Measurements from ENCODE around the gene CADPS2. TPM values are rescaled to one million over a fixed set of nuclear protein-coding genes. Genes with fewer than 3 reads are reported as not detected.

Gene CADPS2
- polyA plus RNA-seq, 3 donors = not detected

DNA sequence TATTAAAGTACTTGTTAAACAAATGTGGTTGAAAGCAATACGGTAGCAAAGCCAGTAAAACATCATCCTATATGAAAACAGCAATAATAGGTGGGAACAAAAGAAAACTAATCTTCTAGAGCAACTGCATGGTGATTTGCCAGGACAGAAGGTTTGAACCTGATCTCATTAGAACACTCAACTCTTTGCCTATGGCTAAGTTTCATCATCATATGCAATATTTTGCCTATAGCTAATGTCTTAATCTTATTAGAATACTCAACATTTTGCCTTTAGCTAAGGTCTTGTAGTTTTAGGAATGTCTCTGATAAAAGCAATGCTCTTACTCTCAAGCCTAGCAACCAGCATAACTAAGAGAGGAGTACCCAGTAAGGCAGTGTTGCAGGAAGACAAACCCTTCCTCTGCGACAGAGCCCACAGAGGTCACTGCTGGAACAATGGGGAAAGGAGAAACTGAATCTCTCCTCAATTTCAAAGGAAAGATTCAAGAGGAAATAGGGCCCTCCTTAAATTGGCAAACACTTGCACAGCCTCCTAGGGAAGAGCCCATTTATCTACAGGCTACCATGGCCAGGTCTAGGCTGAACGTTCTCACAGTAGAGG lies 38.3 kb downstream of the CADPS2 start:
- Mint-ChIP-seq H3K9me3 (peaks cover 1 to 10% (median 4%) of the 10 kb centered on the region in 7 donors), H3K27me3 (ENCODE audit: low read depth in 3 of 3) (peaks cover 0 to 1% (median 0%) of the 10 kb centered on the region in 3 donors), H3K4me3 (no peak overlapping the region), H3K27ac (no peak overlapping the region), H3K4me1 (no peaks in the 10 kb centered on the region), H3K36me3 (no peaks in the 10 kb centered on the region)
- WGBS (ENCODE audit: insufficient coverage) = 80% methylated on average over 1 of the region's 3 CpGs
- Histone ChIP-seq H3K27ac (ENCODE audit: low read depth in 1 of 2, low read length in 2 of 2) (no peak overlapping the region), H3K9ac (ENCODE audit: insufficient read depth, low read length, poor library complexity, severe bottlenecking) (no peak overlapping the region), H3K4me2 (replicated peaks; ENCODE audit: extremely low read depth, low read length, poor library complexity, severe bottlenecking) (no peak overlapping the region), H3K79me2 (ENCODE audit: insufficient read depth, low read length) (no peaks in the 10 kb centered on the region), H3K36me3 (replicated peaks in 1 of 2; ENCODE audit: control insufficient read depth in 1 of 2, insufficient read depth in 2 of 2, low read length in 2 of 2) (no peaks in the 10 kb centered on the region), H3K27me3 (ENCODE audit: control insufficient read depth in 2 of 2, insufficient read depth in 2 of 2, low read length in 2 of 2) (no peaks in the 10 kb centered on the region), H3K4me1 (ENCODE audit: control insufficient read depth in 1 of 2, insufficient read depth in 2 of 2, low read length in 2 of 2) (no peaks in the 10 kb centered on the region), H4K20me1 (ENCODE audit: insufficient read depth, low read length) (no peaks in the 10 kb centered on the region), H3K4me3 (replicated peaks in 1 of 3; ENCODE audit: low read depth in 2 of 3, low read length in 3 of 3) (no peak overlapping the region), H2AFZ (ENCODE audit: insufficient read depth, low read depth, low read length, poor library complexity, severe bottlenecking) (no peak overlapping the region), H3K9me3 (replicated peaks in 1 of 2; ENCODE audit: control insufficient read depth in 1 of 2, insufficient read depth in 1 of 2, low read length in 2 of 2) (peaks cover 0 to 12% of the 10 kb centered on the region in 2 donors)
- TF ChIP-seq, protein P1, sequence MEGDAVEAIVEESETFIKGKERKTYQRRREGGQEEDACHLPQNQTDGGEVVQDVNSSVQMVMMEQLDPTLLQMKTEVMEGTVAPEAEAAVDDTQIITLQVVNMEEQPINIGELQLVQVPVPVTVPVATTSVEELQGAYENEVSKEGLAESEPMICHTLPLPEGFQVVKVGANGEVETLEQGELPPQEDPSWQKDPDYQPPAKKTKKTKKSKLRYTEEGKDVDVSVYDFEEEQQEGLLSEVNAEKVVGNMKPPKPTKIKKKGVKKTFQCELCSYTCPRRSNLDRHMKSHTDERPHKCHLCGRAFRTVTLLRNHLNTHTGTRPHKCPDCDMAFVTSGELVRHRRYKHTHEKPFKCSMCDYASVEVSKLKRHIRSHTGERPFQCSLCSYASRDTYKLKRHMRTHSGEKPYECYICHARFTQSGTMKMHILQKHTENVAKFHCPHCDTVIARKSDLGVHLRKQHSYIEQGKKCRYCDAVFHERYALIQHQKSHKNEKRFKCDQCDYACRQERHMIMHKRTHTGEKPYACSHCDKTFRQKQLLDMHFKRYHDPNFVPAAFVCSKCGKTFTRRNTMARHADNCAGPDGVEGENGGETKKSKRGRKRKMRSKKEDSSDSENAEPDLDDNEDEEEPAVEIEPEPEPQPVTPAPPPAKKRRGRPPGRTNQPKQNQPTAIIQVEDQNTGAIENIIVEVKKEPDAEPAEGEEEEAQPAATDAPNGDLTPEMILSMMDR (IDR thresholded peaks at IDR 0.05) = no peak
- intact Hi-C loops (cut with micrococcal nuclease) = no loop called here
- DNase-seq = no peak

DNA sequence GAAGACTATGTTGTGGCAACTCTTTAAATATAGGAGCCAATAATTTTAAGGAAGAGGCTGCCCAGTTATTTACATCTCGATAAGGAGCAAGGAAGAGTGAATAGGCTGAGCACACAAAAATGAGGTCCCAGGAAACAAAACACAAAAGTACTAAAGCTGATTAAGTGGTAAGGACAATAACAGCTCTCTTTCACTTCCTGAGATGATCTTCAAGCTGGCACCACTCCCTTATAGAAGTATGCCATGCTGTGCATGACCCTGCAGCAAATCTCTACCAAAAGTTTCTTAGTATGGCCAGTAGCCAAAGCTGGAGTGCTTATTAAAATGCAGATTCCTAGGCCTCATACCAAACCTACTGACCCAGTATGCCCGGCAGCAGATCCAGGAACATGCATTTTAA lies 39.7 kb downstream of the CADPS2 start:
- no peaks in the 10 kb centered on the region for H3K4me1 Mint-ChIP-seq
- Histone ChIP-seq H3K9me3 (replicated peaks in 1 of 2; ENCODE audit: control insufficient read depth in 1 of 2, insufficient read depth in 1 of 2, low read length in 2 of 2) (peaks cover 5 to 12% of the 10 kb centered on the region in 2 donors), H3K9ac (ENCODE audit: insufficient read depth, low read length, poor library complexity, severe bottlenecking) (no peak overlapping the region), H3K4me3 (replicated peaks in 1 of 3; ENCODE audit: low read depth in 2 of 3, low read length in 3 of 3) (no peak overlapping the region), H3K4me1 (ENCODE audit: control insufficient read depth in 1 of 2, insufficient read depth in 2 of 2, low read length in 2 of 2) (no peaks in the 10 kb centered on the region), H3K27ac (ENCODE audit: low read depth in 1 of 2, low read length in 2 of 2) (no peak overlapping the region), H4K20me1 (ENCODE audit: insufficient read depth, low read length) (no peaks in the 10 kb centered on the region), H3K4me2 (replicated peaks; ENCODE audit: extremely low read depth, low read length, poor library complexity, severe bottlenecking) (no peak overlapping the region), H3K27me3 (ENCODE audit: control insufficient read depth in 2 of 2, insufficient read depth in 2 of 2, low read length in 2 of 2) (no peaks in the 10 kb centered on the region), H3K79me2 (ENCODE audit: insufficient read depth, low read length) (no peaks in the 10 kb centered on the region), H2AFZ (ENCODE audit: insufficient read depth, low read depth, low read length, poor library complexity, severe bottlenecking) (no peak overlapping the region), H3K36me3 (replicated peaks in 1 of 2; ENCODE audit: control insufficient read depth in 1 of 2, insufficient read depth in 2 of 2, low read length in 2 of 2) (no peaks in the 10 kb centered on the region)
- WGBS (ENCODE audit: insufficient coverage) = 87% methylated on average over 2 of the region's 2 CpGs
- H3K27me3 Mint-ChIP-seq (ENCODE audit: low read depth in 3 of 3) = peaks cover 0 to 1% (median 0%) of the 10 kb centered on the region in 3 donors
- no peaks in the 10 kb centered on the region for H3K36me3 Mint-ChIP-seq
- H3K27ac Mint-ChIP-seq = no peak overlapping the region
- peaks cover 1 to 10% (median 3%) of the 10 kb centered on the region in 7 donors for H3K9me3 Mint-ChIP-seq
- no peak for DNase-seq
- H3K4me3 Mint-ChIP-seq = no peak overlapping the region
- intact Hi-C loops (cut with micrococcal nuclease) = no loop called here
- TF ChIP-seq, protein P1 (IDR thresholded peaks at IDR 0.05) = no peak

Measured in CD14-positive monocyte (primary cell).